ENCODE measurements around the gene ZNF792.
"Not testable (repeated sequence)": the region's sequence is repeated elsewhere in the genome, so short reads cannot be mapped to it uniquely, and the experiment has no call there.

ZNF792 gene

DNA sequence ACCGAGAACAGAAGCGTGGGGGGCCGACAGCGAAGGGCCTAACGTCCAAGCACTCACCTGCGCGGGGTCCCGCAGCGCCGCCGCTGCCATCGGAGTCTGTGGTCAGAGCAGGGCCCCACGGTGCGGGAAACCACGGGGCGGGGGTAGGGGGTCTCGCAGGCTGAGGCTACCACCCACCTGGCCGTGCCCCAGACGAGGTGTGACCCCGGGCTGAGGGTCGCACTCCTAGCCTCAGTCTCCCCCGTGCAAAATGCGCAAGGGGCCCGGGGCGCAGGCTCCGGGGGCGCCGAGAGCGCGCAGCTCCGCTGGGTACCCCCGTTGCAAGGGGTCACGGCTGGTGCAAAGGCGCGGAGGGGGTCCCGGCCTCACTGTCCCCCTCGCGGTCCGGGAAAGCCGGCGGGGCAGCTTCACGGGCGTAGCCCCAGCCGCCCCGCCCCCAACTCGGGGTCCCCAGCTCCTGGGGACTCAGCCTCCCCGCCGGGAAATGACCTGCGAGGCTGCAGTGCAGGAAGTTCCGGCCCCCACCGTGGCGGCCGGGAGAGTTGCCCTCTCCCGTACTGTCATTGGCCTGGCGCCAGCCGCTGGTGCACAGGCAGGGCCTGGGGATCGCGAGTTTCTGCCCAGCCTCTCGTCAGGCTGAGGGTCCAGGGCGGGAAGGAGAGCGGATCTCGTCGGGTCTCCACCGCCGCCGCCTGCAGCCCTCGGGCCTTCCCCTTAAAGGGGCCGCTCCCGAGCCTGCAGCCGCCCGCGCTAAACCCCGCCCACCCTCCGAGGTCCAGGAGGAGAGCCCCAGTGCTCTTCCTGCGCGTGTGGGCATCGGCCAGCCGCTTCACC is at the start of gene ZNF792:
ZNF792 (minus strand) TSS at position 657 of the 834 bp plus-strand sequence; CDS start at position 90, 567 bp downstream.
- peak; percentile 63 for DNase-seq

- DNase-seq = peak; percentile 88
These were observed 49.2 kb upstream of the ZNF792 start for GRCh38 chr19:35013041-35013819.

DNA sequence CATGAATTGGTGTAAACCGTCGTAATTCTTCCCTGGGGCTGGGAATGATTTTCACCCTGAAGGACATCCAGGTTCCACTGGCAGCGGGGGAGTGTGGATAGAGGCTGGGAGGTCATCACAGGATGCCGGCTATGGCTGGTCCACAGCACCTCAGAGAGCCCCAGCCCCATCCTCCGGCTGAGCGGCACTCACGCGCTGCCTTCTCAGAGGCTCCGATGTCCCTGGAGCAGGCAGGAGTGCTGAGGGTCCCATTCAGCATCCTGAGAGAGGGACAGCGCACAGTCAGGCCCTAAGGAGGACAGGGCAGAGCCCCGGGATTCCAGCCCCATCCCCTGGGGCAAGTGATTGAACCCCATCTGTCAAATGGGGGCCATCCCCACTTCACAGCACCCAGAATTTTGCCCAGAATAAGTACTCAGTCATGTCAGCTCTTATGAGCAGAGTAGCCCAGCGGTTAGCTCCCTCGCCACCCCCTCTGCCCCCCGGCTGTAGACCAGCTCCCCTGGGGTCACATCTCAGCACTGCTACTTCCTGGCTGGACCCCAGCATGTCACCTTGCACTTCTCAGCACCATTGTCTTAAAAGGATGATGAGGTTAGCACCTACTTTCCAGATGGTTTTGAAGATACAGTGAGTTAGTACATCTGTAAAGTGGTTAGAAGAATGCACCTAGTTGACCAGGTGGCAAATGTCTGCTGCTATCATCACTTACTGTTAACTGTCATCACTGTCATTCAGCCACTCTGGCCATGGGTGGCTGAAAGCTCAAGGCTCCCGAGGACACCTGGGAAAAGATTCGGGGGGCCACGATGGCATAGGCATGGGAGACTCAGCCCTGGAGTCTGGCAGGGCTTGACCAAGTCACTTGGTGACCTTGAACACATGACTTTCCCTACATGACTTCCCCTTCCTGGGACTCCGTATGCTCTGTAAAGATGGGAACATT is 48.0 kb upstream of the ZNF792 start:
- DNase-seq = no peak

GRCh38 chr19:35011091-35011689 is 47.2 kb upstream of the ZNF792 start:
- no peak for DNase-seq

GRCh38 chr19:35009424-35010415 is 45.7 kb upstream of the ZNF792 start:
- no peak for DNase-seq

DNA sequence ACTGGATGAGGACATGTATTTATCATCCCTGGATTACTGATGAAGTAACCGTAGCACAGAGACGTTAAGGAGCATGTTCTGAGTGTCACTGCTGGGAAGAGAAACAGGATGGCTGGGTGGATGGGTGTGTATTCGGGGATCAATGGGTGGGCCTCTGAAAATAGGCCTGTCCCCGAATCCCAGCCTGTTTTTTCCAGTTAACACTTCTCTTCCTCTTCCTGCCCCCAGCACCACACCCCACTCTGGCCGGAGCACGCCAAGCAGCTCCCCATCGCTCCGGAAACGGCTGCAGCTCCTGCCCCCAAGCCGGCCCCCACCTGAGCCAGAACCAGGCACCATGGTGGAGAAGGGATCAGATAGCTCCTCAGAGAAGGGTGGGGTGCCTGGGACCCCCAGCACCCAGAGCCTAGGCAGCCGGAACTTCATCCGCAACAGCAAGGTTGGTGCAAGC is 44.9 kb upstream of the ZNF792 start:
- no peak for DNase-seq

GRCh38 chr19:35007427-35007826 is 43.4 kb upstream of the ZNF792 start:
- not testable (repeated sequence) for DNase-seq

DNA sequence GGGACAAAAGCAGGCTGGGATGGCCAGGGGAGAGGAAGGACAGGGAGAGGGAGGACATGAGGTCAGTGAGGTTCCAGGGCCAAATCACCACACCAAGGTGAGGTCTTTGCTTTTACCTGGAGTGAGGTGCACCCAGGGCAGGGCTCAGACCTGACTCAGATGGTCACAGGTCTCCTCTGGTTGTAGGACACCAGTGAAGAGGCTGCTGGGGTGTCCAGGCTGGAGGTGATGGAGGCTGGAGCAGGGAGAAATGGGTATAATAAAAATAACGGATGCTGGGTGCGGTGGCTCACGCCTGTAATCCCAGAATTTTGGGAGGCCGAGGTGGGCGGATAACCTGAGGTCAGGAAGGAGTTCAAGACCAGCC is 43.0 kb upstream of the ZNF792 start:
- no peak for DNase-seq

- DNase-seq = no peak
These were observed 42.4 kb upstream of the ZNF792 start for GRCh38 chr19:35006342-35006998.

DNA sequence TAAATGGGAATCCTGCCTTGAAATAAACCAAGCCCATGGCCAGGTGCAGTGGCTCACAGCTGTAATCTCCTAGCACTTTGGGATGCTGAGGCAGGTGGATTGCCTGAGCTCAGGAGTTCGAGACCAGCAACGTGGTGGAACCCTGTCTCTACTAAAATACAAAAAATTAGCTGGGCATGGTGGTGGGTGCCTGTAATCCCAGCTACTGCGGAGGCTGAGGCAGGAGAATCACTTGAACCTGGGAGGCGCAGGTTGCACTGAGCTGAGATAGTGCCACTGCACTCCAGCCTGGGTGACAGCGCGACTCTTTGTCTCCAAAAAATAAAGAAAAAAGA is 41.9 kb upstream of the ZNF792 start:
- not testable (repeated sequence) for DNase-seq

DNA sequence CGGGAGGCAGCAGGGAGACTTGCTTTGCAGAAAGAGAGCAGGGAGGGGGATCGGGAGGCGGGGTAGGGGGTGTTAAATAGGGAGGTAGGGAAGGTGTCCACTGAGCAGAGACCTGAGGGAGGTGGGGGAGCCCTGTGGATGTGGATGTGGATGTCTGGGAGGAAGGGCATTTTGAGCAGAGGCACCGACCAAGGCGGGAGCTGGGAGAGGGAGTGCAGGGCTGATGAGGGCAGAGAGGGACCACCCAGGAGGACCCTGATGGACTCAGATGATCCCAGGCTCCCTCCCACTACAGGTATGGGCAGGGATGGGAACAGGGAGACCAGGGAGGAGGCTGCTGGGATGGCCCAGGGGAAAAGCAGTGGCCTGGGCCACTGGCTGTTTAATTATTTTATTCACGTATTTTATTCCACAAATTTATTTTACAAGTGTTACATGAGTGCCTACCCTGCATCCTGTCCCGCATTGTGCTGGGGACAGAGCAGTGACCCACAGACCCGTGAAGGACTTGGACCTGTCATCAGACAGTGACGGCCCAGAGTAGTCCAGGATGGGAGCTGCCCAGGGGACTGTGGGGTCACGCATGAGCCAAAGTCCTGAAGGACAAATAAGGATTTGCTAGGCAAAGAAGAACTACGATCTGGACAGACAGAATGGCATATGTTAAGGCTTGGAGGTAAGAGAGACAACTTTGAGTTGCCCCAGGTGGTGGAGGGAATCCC is 41.4 kb upstream of the ZNF792 start:
- no peak for DNase-seq

GRCh38 chr19:35004517-35005255 is 40.7 kb upstream of the ZNF792 start:
- DNase-seq = no peak

GRCh38 chr19:35002037-35002535 is 38.1 kb upstream of the ZNF792 start:
- DNase-seq = no peak

DNA sequence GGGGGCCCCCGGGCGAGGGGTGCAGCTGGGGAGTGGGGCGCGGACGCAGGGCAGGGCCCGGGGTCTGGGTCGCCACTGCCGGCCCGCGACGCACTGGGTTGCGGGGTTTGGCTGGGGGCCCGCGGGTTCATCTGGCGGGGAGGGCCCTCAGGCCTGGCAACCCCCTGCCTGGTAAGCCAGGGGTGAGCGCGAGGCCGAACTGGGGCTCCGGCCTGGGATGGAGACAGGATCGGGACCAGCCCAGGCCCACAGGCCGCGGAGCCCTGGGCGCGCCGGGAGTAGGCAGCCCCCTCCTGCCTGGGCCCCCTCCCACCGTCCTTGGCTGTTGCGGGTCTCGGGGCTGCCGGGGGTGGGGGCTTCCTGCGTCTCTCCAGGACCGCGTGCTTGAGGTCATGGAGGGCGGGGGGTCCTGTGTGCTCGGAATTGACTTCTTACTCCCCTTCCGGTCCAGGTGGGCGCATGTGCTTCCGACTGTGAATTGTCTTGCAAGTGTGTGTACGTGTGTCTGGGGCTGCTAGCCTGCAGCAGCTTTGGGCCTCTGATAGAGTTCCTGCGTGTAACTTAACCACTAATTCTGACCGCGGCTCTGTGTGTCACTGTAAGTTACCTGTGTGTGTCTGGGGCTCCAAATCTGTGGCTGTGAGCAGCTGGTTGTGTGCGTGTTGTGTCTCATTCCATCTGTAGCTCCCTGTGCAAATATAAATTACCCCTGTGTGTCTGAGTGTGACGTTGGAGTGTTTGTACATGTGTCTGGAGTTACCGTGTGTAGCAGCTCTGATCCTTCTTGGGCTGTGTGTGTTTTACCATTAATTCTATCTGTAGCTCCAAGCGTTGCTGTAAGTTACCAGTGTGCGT is 36.8 kb upstream of the ZNF792 start:
- DNase-seq = peak; percentile 73

GRCh38 chr19:35000338-35000646 is 36.3 kb upstream of the ZNF792 start:
- no peak for DNase-seq

DNA sequence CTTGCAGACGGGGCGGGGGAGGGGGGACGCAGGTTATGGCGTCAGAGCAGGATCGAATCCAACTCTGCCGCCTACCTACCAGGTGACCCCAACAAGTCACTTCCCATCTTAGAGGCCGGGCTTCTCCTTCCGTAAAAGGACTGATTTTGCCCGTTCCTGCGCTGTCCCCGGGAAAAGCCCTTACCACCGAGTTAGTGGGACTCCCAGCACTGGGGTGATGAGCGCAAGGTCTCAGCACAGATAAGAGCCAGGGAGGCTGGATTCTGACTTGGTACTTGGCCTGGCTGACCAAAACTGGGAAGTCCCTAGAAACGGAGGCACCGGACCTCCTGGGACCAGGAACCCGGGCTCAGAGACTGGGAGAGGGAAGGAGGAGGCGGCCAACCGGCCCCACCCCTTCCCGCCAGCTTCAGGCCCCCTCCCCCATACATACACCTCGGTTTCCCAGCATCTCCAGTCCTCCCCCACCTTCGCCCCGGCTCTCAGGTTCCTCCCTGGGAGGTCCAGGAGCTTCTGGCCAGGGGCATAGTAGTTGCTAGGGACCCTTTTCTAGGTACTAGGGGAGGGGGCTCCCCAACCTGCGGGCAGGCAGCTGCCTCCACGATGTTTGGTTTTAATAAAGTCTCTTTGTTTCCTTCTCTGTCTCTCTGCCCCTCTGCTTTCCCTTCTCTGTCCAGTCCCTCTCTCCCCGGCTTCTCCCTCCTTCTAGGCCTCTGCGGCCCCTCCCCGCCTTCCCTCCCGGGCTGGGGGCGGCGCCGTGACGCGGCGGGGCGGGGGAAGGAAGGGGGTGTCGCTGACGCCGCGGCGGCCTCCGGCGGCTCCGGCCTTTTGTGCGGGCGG is 35.7 kb upstream of the ZNF792 start, which contains the start of gene GRAMD1A:
GRAMD1A (plus strand) TSS at position 826 of the 840 bp plus-strand sequence. CDS start 156 bp downstream, outside the sequence.
- peak; percentile 80 for DNase-seq

All from activated CD4-positive, alpha-beta T cell treated with anti-CD3 and anti-CD28 coated beads for 48 hours (primary cell).